Measurements from ENCODE around the gene NEFH. TPM values are rescaled to one million over a fixed set of nuclear protein-coding genes. Genes with fewer than 3 reads are reported as not detected.
A peak's percentile ranks its signal among the peaks of the same experiment; 100 is the strongest.
"Not testable (repeated sequence)": the region's sequence is repeated elsewhere in the genome, so short reads cannot be mapped to it uniquely, and the experiment has no call there.

NEFH gene
- total RNA-seq, 1 experiment from 2014 or later, result not detected

- no peak for DNase-seq (ENCODE audit: low spot score)
Observed at GRCh38 chr22:29461263-29461662, 18.8 kb upstream of the NEFH start.

- DNase-seq (ENCODE audit: low spot score), result no peak
Observed at GRCh38 chr22:29463629-29464028, 16.4 kb upstream of the NEFH start.

- no peak for DNase-seq (ENCODE audit: low spot score)
Observed at GRCh38 chr22:29464581-29464980, 15.4 kb upstream of the NEFH start.

- no peak for DNase-seq (ENCODE audit: low spot score)
Observed at GRCh38 chr22:29469755-29470154, 10.3 kb upstream of the NEFH start.

GRCh38 chr22:29470159-29470855, 9.7 kb upstream of the NEFH start:
- DNase-seq (ENCODE audit: low spot score), result peak; percentile 38

- DNase-seq (ENCODE audit: low spot score), result no peak
Observed at GRCh38 chr22:29473001-29473400, 7.0 kb upstream of the NEFH start.

- no peak for DNase-seq (ENCODE audit: low spot score)
Observed at GRCh38 chr22:29475550-29475949, 4.5 kb upstream of the NEFH start.

- DNase-seq (ENCODE audit: low spot score), result no peak
Observed at GRCh38 chr22:29476116-29476515, 3.9 kb upstream of the NEFH start.

GRCh38 chr22:29477723-29478318, 2.2 kb upstream of the NEFH start:
- DNase-seq (ENCODE audit: low spot score), result no peak

- DNase-seq (ENCODE audit: low spot score), result no peak
Observed at GRCh38 chr22:29478326-29479276, 1.4 kb upstream of the NEFH start.

- no peak for DNase-seq (ENCODE audit: low spot score)
Observed at GRCh38 chr22:29480262-29480511, 169 bp downstream of the NEFH start.

- no peak for DNase-seq (ENCODE audit: low spot score)
Observed at GRCh38 chr22:29480512-29481264, 670 bp downstream of the NEFH start.

- DNase-seq (ENCODE audit: low spot score), result no peak
Observed at GRCh38 chr22:29481265-29482000, 1.4 kb downstream of the NEFH start.

- no peak for DNase-seq (ENCODE audit: low spot score)
Observed at GRCh38 chr22:29482253-29482652, 2.2 kb downstream of the NEFH start.

GRCh38 chr22:29482726-29483125, 2.7 kb downstream of the NEFH start:
- DNase-seq (ENCODE audit: low spot score), result no peak

GRCh38 chr22:29483254-29483653, 3.2 kb downstream of the NEFH start:
- no peak for DNase-seq (ENCODE audit: low spot score)

- no peak for DNase-seq (ENCODE audit: low spot score)
Observed at GRCh38 chr22:29484642-29485041, 4.6 kb downstream of the NEFH start.

GRCh38 chr22:29485448-29485847, 5.4 kb downstream of the NEFH start:
- DNase-seq (ENCODE audit: low spot score), result no peak

GRCh38 chr22:29487426-29487986, 7.5 kb downstream of the NEFH start:
- no peak for DNase-seq (ENCODE audit: low spot score)

GRCh38 chr22:29489127-29489780, 9.2 kb downstream of the NEFH start:
- DNase-seq (ENCODE audit: low spot score), result not testable (repeated sequence)

GRCh38 chr22:29491012-29491411, 11.0 kb downstream of the NEFH start:
- DNase-seq (ENCODE audit: low spot score), result no peak
